Left ventricle myocardium superior (tissue), 1 donor: ENCODE measurements around the gene SH3RF3. TPM values are rescaled to one million over a fixed set of nuclear protein-coding genes. Genes with fewer than 3 reads are reported as not detected.

Experiments used
- ATAC-seq: fragments of 200-7000 bp; cut with Tn5 transposase; one replicate; pipeline ENCODE4 v1.9.1; 2020; ENCODE audit warnings: mild to moderate bottlenecking, moderate library complexity
- DNase-seq: peaks from one replicate; pipeline ENCODE4 v3.0.0-alpha.2; 2020
- intact Hi-C: fragments of 100-400 bp; cut with micrococcal nuclease; formaldehyde crosslinking; loops from one replicate; pipeline ENCODE4 v1.11.0; 2022
- total RNA-seq: library from RNA; stranded (reverse); fragmentation: NEBNext Ultra II Directional; extraction: Animal tissue kit (Norgen Biotek cat#: 25700); gene quantifications from one replicate; pipeline ENCODE4 v1.2.1, GENCODE V29; 2021
- donor health status: DM: no; HTN: yes; CAD: no; lungs with severe emphysema.

SH3RF3 gene
- total RNA-seq, 1 donor from 2014 or later, result 7.4 TPM

- intact Hi-C loops, result no loop called here
- no peak for DNase-seq
- ATAC-seq, result no peak
Measured at GRCh38 chr2:109368798-109369197, 239.8 kb downstream of the SH3RF3 start.

DNA sequence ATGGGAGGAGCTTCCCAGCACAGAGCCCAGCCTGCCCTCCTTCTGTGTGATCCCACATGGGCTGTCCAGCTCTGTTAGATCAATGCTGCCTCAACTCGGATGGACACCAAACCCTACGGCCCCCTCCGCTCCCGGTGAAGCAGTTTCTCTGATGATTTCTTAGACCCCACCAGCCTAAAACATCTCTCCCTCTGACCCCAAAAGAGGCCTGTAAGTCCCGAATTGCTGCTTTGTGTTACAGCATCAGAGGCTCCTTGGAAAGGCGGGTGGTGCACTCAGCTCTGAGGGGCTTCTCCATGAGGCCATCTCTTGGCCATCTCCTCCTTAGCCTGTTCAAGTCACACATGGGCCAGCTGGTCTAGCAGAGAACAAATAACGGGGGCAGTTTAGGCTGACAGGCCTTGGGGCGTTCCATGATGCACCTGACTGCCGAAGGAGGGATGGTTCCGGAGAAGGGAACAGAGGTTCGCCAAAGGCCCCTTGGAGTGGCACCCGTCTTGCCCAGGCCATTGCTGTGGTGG lies 240.7 kb downstream of the SH3RF3 start:
- no peak for DNase-seq
- intact Hi-C loops, result no loop called here

GRCh38 chr2:109370399-109371035 lies 241.5 kb downstream of the SH3RF3 start:
- DNase-seq (no peak), ATAC-seq (no peak)
- intact Hi-C loops, result no loop called here

More for the DNA sequence above, 240.7 kb downstream of the SH3RF3 start:
- no peak for ATAC-seq

- ATAC-seq, result no peak
- intact Hi-C loops, result no loop called here
- no peak for DNase-seq
Measured at GRCh38 chr2:109371481-109372170, 242.6 kb downstream of the SH3RF3 start.

- intact Hi-C loops, result no loop called here
- ATAC-seq (no peak), DNase-seq (no peak)
Measured at GRCh38 chr2:109372171-109372568, 243.2 kb downstream of the SH3RF3 start.

DNA sequence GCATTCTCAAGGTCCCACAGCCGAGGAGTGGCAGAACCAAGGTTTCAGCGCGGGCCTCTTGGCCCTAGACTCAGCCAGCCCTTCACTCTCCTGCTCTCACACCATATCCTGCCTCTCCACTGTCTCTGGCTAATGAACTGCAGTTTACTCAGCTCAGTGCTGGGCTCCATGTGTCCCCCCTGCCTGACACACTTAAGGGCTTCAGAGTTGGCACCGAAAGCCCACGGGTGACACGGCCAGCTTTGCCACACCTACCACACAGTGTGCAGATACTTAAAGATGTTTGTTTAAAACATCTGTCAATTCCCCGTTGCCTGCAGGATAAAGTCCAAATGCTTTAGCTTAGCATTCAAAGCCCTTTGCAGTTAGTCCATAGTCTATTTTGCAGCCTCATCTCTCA lies 243.6 kb downstream of the SH3RF3 start:
- no peak for DNase-seq
- no peak for ATAC-seq
- intact Hi-C loops, result no loop called here

- no peak for ATAC-seq
- no peak for DNase-seq
- intact Hi-C loops, result no loop called here
Measured at GRCh38 chr2:109373791-109374547, 245.0 kb downstream of the SH3RF3 start.

GRCh38 chr2:109374548-109375130 lies 245.6 kb downstream of the SH3RF3 start:
- ATAC-seq (peak; percentile 22), DNase-seq (no peak)
- intact Hi-C loops, result no loop called here

DNA sequence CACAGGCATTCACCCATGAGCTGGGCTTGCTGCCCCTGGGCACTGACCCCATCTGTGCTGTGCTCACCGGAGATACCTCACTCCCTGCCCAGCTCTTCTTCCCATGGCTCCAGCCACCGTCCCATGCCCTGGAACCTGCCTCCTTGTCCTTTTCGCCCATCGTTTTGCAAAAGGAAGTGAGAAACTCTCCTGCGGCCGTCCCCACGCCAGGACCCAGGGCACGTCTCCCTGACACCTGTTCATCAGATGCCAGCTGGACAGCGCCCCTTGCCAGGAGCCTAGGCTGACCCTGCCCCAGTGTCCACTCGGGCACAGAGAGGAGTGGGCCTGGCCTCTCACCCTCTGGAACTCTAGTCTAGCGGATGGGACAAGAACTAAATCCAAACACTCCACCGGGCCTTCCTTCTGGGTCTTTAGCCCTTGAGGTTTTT lies 246.1 kb downstream of the SH3RF3 start:
- DNase-seq (no peak), ATAC-seq (no peak)
- intact Hi-C loops, result no loop called here

DNA sequence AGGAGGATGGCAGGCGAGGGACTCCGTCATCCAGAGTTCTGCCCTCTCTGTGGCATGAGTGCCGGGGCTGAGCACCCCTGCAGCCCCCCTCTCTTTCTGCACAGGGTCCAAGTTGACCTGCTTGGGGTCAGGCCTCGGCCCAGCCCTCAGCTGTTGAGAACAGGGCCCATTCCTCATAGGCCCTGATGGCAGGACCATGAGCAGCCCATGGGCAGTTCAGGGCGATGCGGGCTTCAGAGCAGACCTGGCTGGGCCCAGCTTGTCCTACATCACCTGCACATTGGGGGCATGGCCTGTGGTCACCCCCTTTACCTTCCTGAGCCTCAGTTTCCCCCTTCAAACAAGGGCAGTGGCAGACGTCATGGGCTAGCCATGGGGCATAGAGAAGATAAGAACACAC lies 246.7 kb downstream of the SH3RF3 start:
- ATAC-seq (no peak), DNase-seq (no peak)
- intact Hi-C loops, result no loop called here

DNA sequence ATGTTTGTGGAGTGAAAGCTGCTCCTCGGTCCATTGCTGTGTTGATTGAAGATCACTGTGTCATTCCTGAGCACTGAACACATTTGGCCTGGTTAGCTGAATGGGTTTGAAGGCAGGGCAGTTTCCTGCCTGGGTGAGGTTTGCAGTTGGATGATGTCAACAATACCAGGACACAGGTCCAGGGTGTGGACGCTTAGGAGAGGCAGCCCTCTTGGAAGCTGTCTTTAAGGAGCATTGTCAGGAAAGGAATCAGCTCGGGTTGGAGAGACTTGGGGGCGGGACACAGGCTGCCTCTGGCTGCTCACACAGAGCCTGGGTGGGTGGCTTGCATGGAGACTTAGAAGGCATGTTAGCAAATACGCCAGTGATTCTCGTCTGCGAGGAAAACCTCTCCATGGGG lies 247.1 kb downstream of the SH3RF3 start:
- DNase-seq (no peak), ATAC-seq (peak; percentile 55)
- intact Hi-C loops, result no loop called here

DNA sequence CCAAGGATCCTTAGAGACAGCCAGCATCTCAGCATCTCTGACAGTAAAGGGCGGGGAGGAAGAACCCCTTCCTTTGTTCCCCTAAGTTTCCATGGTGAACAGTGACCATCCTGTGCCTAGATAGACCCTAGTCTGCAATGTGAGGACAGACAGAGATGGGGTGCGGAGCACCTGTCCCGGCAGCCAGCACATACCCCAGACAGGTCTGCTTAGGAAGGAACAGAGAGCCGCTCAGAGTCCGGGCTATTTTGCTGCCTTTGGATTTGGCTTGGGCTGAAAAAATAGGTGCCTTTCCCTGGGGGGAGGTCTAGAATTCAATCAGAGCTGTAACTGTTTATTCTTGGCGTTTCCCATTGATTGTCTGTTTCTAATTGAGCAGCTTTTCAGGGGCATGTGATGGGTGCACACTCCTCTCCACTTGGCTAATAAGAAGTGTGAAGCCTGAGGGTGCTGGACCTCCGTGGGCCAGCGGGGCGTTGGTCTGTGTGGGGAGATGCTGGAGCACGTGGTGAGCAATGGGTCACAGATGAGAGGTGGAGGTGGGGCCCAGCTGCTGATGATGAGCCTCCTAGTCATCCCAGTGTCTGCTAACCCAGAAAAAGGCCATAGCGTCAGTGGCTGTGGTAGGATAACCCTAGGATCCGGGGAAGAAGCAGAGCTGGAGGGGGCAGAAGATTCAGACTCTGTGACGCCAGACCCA lies 247.9 kb downstream of the SH3RF3 start:
- DNase-seq (no peak), ATAC-seq (no peak)
- intact Hi-C loops, result no loop called here

- DNase-seq (no peak), ATAC-seq (no peak)
- intact Hi-C loops, result no loop called here
Measured at GRCh38 chr2:109377976-109378375, 249.0 kb downstream of the SH3RF3 start.

GRCh38 chr2:109378682-109379081 lies 249.7 kb downstream of the SH3RF3 start:
- ATAC-seq (no peak), DNase-seq (no peak)
- intact Hi-C loops, result no loop called here

- DNase-seq (no peak), ATAC-seq (no peak)
- intact Hi-C loops, result no loop called here
Measured at GRCh38 chr2:109379507-109379906, 250.5 kb downstream of the SH3RF3 start.

DNA sequence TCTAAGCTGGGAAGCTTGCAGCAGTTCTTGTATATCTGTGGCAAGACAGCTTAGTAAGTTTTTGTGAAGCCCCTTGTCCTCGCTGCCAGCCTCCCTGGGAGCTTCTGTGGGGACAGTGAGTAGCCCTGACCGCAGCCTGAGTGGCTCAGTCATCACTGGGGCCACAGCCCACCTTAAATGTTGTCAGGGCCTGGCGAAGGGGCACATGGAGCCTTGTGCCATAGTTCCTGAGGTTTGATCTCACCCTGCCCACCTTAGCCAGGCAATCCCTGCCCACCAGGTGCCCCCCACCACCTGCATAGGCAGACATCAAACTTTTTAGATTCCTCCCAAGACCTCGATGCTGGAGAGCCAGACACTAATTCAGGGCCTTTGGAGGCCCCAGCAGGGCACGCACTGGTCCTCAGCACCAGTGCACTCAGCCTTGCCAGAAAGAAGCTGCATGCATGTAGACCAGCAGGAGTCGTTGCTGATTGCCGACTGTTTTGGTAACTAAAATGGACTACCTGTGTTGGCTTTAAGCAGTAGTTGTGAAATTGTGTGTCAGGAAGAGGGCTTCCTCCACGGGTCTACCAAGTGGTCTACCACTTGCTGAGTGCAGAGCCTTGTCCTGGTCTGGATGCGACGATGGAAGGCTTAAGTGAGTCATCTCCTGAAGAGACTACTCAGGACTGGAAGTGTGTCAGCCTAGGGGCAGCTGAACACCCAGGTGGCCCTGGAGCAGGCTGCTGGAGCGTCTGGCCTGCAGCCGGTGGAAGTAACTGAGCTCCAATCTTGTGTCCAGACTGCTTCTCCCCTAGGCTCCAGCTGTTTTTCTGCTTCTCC lies 251.7 kb downstream of the SH3RF3 start:
- DNase-seq (no peak), ATAC-seq (no peak)
- intact Hi-C loops, result no loop called here

- ATAC-seq (no peak), DNase-seq (no peak)
- intact Hi-C loops, result no loop called here
Measured at GRCh38 chr2:109381327-109381820, 252.4 kb downstream of the SH3RF3 start.

DNA sequence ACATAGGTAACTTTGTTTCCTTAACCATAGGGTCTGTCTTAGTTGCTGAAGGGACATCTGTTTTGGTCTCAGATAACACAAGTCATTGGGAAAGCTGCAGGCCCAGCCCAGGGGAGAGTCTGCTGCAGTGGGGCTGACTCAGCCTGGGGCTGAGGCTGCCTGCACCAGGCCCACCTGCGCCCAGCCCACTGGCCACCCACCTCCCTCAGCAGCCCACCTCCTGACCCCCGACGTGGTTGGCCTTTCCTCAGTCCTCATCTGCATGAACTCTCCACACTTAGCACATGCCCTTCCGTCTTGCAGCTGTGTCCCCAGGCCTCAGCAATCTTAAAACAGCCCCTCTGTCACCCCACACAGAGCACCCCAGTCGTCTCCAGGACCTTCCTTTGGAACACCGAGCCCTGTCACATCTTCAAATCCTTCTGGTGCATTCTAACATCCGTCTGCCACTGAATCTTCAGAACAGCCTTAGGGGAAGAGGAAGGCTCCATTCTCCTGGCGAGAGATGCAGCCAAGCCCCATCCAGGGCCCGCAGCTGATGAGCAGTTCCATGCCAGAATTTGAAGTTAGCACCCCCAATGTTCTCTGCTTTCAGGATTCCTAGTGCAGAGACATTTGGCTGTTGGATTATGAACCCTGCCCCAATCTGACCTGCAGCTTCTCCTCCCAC lies 253.4 kb downstream of the SH3RF3 start:
- intact Hi-C loops, result no loop called here
- no peak for DNase-seq
- peak; percentile 12 for ATAC-seq
